HG02763 (cell line): ENCODE data around the gene ICAM3.
"Not testable (repeated sequence)": the region's sequence is repeated elsewhere in the genome, so short reads cannot be mapped to it uniquely, and the experiment has no call there.

ENCODE experiments used
- ATAC-seq: cut with Tn5 transposase; IDR thresholded peaks from one replicate; pipeline ENCODE4 v1.9.1; 2021; ENCODE audit warnings: mild to moderate bottlenecking, moderate library complexity; ENCODE audit not compliant: unreplicated experiment

ICAM3 gene, protein sequence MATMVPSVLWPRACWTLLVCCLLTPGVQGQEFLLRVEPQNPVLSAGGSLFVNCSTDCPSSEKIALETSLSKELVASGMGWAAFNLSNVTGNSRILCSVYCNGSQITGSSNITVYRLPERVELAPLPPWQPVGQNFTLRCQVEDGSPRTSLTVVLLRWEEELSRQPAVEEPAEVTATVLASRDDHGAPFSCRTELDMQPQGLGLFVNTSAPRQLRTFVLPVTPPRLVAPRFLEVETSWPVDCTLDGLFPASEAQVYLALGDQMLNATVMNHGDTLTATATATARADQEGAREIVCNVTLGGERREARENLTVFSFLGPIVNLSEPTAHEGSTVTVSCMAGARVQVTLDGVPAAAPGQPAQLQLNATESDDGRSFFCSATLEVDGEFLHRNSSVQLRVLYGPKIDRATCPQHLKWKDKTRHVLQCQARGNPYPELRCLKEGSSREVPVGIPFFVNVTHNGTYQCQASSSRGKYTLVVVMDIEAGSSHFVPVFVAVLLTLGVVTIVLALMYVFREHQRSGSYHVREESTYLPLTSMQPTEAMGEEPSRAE

GRCh38 chr19:10339380-10339960, at the start of gene ICAM3:
Gene ICAM3, minus strand, starts transcription at chr19:10339624. Its CDS starts 10 bp downstream, at chr19:10339614.
- ATAC-seq, result no peak

- no peak for ATAC-seq
Measured at GRCh38 chr19:10388957-10389356, 49.5 kb upstream of the ICAM3 start.

GRCh38 chr19:10384580-10384979, 45.2 kb upstream of the ICAM3 start:
- no peak for ATAC-seq

GRCh38 chr19:10383223-10383499, 43.7 kb upstream of the ICAM3 start:
- ATAC-seq, result not testable (repeated sequence)

DNA sequence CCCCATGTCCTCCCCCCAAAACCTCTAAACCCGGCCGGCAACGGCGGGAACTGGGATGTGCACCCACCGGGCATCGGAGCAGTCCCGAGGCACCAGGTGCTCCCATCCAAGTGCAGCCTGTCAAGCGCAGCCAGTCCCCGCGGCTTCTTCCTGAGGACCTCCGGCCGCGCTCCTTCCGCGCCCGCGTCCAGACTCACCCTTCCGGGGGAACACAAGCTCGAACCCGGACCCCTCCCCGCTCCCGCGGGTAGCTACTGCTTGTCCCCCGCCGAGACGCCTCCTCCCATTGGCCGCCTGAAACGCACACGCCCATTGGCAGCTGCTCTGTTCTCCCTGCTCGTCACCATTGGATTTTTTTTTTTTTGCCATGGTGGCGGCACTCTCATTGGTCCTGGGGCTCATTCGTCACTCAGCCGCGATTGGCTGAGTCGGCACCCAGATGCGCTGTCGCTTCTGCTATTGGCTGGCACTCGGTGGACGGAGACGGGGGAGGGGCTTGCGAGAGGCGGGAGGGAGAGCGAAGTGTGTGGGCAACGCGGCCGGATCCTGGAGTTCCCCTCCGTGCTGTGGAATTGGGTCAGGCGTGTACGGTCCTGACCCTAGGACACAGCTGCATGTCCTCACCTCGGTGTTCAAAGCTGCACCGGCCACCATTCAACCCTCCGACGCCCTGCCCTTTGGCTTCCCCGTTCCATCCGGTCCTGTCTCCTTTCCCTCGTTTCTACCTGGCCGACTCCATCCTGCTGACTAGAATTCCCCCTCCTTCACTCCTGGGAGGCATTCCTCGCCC, 41.1 kb upstream of the ICAM3 start, which contains the start of gene TYK2:
Gene TYK2, minus strand, starts transcription at position 260 of the 790 bp plus-strand sequence. CDS start 2,166 bp downstream, outside the sequence.
- peak; percentile 94 for ATAC-seq

- ATAC-seq, result no peak
Measured at GRCh38 chr19:10379880-10380312, 40.5 kb upstream of the ICAM3 start.

DNA sequence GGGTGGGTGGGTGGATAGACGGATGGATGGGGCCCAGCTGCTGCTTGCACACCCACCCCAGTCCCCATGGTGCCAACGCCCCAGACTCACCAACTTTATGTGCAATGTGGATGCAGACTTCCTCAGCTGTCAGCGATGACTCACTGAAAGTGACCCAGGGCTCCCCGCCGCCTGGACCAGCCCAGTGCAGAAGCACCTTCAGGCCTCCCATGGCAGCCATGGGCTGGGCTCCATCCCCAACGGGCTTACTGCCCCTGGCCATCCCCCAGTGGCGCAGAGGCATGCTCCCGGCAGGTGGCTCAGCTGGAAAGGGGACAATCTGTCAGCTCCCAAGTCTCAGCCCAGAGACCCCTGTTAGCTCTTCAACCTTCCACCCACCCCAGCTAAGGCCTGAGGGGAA, 38.7 kb upstream of the ICAM3 start:
- no peak for ATAC-seq

- ATAC-seq, result not testable (repeated sequence)
Measured at GRCh38 chr19:10377140-10377640, 37.8 kb upstream of the ICAM3 start.

DNA sequence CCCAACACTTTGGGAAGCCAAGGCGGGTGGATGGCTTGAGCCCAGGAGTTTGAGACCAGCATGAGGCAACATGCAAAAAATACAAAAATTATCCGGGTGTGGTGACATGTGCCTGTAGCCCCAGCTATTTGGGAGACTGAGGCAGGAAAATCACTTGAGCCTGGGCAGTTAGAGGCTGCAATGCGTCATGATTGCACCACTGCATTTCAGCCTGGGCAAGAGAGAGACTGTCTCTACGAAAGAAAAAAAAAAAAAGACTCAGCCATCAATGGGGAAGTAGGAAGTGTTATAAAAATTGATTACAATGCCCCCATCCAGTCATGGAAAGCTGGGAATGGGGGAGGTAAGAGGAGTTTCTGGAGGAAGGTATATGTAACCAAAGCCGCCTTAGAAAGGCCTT, 35.5 kb upstream of the ICAM3 start:
- no peak for ATAC-seq

- ATAC-seq, result no peak
Measured at GRCh38 chr19:10372690-10373089, 33.3 kb upstream of the ICAM3 start.

- no peak for ATAC-seq
Measured at GRCh38 chr19:10368101-10368803, 28.8 kb upstream of the ICAM3 start.

GRCh38 chr19:10366950-10367512, 27.6 kb upstream of the ICAM3 start:
- ATAC-seq, result not testable (repeated sequence)

DNA sequence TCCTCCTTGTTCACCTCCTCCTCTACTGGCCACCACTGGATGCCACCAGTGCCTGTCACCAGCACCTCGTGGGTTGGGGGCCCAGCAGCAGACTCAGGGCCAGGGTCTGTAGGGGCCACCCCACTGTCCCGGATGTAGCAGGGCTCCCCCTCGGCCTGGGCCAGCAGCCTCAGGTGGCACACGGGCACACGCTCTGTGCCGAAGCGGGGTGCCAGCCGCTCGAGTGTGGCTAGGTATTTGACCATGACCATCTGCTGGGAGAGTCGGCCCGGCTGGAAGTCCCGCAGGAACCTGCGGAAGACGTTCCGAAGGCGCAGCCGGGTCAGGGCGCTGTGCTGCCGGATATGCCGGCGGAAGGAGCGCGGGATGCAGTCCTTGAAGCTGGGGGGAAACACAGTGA, 26.1 kb upstream of the ICAM3 start:
- no peak for ATAC-seq

DNA sequence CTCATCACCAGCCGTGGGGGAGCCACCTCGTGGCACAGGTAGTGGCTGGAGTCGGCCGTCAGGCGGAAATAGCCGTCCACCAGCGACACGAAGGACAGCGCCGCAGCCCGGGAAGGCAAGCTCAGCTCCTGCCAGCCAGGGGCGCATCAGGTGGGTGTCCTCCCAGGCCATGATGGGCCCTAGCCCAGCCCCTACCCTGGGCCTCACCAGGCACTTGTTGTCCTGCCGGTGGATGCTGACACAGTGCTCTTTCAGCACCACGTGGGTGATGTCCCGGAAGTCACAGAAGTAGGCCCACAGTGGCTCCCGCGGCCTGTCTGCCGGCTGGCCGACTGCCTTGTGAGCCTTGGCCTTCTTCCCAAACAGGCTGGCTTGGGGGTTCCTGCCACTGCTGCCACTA, 25.2 kb upstream of the ICAM3 start:
- ATAC-seq, result no peak

DNA sequence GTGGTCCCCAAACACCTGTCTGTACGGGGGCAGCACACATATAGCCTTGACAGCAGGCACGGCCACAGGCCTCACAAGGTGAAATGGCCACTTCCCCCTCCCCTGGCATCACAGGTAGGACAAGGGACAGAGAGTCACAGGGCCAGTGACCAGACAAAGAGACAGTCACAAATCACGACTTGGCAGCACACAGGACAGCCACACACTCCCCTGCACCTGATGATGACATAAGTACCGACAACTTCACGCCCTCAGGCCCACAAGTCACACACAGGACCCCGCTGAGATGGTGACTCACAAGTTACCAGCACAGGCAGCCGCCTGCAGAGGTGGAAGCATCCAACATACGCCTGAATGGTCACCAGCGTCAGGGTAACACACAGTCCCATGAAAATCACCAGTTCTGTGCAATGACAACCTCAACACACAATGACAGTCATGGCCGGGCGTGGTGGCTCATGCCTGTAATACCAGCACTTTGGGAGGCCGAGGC, 24.4 kb upstream of the ICAM3 start:
- no peak for ATAC-seq

DNA sequence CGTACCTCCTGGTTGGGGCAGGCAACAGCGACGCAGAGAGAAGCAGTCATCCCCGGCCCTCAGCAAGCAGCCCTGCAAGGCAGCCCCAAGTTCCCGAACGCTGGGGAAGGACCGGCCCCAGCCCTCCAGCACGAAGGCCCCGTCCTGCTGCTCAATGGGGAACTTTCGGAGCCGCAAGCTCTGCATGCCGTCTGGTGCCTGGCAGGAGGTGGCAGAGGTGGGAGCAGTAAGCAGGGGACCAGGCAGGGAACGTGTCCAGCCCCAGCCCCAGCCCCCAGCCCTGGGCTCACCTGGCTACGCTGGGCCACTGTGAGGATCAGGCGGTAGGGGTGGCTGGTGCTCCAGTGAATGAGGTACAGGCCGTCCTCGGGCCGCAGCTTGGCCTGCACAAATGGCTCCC, 22.8 kb upstream of the ICAM3 start:
- no peak for ATAC-seq

DNA sequence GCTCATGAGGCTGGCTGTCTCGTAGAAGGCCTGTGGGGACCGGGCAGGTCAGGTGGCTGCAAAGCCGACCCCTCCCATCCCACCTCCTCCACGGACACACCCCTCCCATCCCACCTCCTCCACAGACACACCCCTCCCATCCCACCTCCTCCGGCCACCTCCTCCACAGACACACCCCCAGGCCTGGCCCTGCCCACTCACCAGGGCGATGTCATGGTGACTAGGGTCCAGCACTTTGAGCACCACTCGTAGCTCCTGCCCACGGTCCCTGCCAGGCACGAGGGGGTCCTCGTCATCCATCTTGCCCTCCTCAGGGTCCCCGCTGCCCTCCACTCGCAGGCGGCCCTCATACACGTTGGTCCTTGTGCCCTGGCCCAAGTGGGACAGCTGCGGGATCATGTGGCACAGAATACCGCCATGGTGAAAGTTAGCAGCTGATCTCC, 22.2 kb upstream of the ICAM3 start:
- no peak for ATAC-seq

DNA sequence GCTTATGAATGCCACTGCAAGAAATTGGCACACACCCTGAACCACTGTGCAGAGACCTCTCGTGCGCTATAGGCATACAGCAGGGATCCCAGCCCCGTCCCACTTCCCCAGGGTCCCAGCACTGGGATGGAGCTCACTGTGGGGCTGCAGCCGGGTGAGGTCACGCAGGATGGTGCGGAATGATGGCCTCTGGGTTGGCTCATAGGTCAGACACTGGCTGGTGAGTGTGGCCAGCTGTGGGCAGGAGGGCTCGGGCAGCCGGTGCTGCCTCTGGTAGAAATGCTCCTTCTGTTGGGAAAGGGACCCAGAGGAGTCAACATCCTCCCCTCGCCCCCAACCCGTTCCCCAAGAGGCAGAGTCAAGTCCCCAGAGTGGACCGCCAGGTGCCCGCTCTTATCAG, 17.0 kb upstream of the ICAM3 start:
- ATAC-seq, result no peak

DNA sequence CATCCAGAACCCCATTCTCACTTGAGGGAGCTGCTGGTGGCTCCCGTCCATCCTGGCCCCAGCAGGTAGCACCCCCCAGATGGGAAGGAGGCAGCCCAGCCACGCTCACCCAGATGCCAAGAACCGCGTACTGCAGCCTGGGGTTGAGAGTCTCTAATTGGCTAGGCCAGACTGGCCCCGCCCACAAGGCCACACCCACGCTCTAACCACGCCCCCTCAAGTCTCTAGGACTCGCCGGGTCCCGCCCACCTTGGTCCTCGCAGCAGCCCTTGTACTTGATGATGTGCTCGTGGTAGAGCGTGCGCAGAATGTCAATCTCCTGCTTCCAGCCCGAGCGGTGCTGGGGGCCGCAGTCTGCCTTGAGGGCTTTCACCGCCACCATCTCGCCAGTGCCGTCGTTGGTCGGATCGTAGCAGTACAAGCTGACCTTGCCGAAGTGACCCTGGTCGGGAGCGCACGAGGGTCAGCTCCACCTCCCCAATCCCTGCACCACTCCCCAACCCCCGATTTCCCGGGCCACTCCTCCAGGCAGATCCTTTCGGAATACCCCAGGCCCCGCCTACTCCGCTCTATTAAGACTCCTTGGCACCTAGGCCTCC, 14.5 kb upstream of the ICAM3 start:
- no peak for ATAC-seq
